Breast epithelium (tissue), 4 donors: Measurements from ENCODE around the gene KCNS3. TPM values are rescaled to one million over a fixed set of nuclear protein-coding genes. Genes with fewer than 3 reads are reported as not detected.

Experiments
- DNase-seq, 2 donors: peaks; one replicate each; pipeline ENCODE4 v3.0.0-alpha.2; 2019; ENCODE audit warnings: low spot score in 2 of 2
- H3K27ac ChIP-seq, 2 donors: fragments of 200-600 bp; sonication (generic) in 1 of 2; one replicate each; pipeline ENCODE4 v1.5.1; 2016 to 2019; ENCODE audit warnings: mild to moderate bottlenecking in 1 of 2
- H3K27me3 ChIP-seq, 2 donors: fragments of 200-600 bp; sonication (generic) in 1 of 2; one replicate each; pipeline versions ENCODE4 v1.5.1 to v1.6.0; 2017 to 2019; ENCODE audit warnings: control low read depth in 1 of 2, mild to moderate bottlenecking in 1 of 2
- H3K36me3 ChIP-seq: fragments of 200-600 bp; one replicate; pipeline ENCODE4 v1.5.1; 2019
- H3K4me1 ChIP-seq, 2 donors: fragments of 200-600 bp; sonication (generic); one replicate each; pipeline ENCODE4 v1.5.1; 2016 to 2019; ENCODE audit warnings: control low read depth in 1 of 2
- H3K4me3 ChIP-seq, 3 donors: fragments of 200-600 bp; sonication (generic); 1 replicate in 2 of 3; 2 replicates in 1 of 3; pipeline ENCODE4 v1.5.1; 2016 to 2019; ENCODE audit warnings: mild to moderate bottlenecking in 3 of 3, moderate library complexity in 2 of 3
- H3K9me3 ChIP-seq, 2 donors: fragments of 200-600 bp; sonication (generic) in 1 of 2; one replicate each; pipeline ENCODE4 v1.5.1; 2016 to 2019; ENCODE audit warnings: control low read depth in 1 of 2
- POLR2A ChIP-seq: fragments of 450-650 bp; IDR thresholded peaks from one replicate; pipeline ENCODE4 v1.6.1; 2016; ENCODE audit warnings: antibody characterized with exemption, mild to moderate bottlenecking, moderate library complexity
- POLR2AphosphoS5 ChIP-seq, 3 donors: sonication (generic); formaldehyde crosslinking; IDR thresholded peaks; one replicate each; pipeline ENCODE4 v1.6.1; 2017; ENCODE audit warnings: antibody characterized with exemption in 3 of 3
- intact Hi-C: fragments of 100-400 bp; cut with DNase I; formaldehyde crosslinking; loops from one replicate; pipeline ENCODE4 v1.15.1; 2023; ENCODE audit warnings: low total_unique reads
- total RNA-seq, 3 donors: library from RNA; depleted of rRNA; stranded (reverse); fragments of >200 nt; gene quantifications; one replicate each; pipeline ENCODE4 v1.1.0, GENCODE V29; 2016
- TF ChIP-seq, protein P1 (sequence below), 3 donors: fragments of 450-650 bp; IDR thresholded peaks; one replicate each; pipeline ENCODE4 v1.5.1; 2016 to 2017; ENCODE audit warnings: antibody characterized with exemption in 3 of 3, mild to moderate bottlenecking in 3 of 3, moderate library complexity in 3 of 3

KCNS3 gene
- total RNA-seq, 3 donors from 2014 or later = 16.0 to 76.4 (median 61.6) TPM

DNA sequence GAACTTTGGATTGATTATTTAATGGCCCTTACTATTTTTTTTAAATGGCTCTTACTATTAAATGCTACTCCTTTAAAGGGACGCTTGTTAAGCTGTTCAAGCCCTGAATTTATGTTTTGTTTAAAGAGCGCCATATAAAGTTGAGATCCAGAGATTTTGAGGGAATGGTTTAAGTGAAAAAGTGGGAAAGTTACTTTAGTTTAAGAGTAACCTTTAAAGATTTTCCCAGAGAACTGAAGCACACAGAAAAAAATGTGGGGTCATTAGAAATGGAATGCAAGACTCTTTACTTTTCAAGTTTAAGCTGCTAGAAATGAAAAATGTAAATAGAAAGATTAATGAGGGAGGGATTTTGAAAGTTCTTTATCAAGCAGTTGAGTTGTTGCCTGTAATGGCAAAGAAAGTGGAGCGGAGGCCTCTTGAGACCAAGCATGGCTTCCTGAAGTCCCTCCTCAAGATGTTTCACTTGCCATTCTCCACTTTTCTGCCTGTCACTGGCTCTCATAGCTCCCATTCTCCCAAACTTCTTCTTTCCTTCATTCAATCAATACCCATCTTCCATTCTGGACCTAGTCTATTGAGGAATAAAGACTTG is 93.2 kb downstream of the KCNS3 start:
- Histone ChIP-seq H3K27ac (no peak overlapping the region), H3K9me3 (no peaks in the 10 kb centered on the region), H3K27me3 (no peaks in the 10 kb centered on the region), H3K4me1 (no peaks in the 10 kb centered on the region), H3K36me3 (no peaks in the 10 kb centered on the region), H3K4me3 (no peak overlapping the region)
- DNase-seq = no peak
- TF ChIP-seq, protein P1, sequence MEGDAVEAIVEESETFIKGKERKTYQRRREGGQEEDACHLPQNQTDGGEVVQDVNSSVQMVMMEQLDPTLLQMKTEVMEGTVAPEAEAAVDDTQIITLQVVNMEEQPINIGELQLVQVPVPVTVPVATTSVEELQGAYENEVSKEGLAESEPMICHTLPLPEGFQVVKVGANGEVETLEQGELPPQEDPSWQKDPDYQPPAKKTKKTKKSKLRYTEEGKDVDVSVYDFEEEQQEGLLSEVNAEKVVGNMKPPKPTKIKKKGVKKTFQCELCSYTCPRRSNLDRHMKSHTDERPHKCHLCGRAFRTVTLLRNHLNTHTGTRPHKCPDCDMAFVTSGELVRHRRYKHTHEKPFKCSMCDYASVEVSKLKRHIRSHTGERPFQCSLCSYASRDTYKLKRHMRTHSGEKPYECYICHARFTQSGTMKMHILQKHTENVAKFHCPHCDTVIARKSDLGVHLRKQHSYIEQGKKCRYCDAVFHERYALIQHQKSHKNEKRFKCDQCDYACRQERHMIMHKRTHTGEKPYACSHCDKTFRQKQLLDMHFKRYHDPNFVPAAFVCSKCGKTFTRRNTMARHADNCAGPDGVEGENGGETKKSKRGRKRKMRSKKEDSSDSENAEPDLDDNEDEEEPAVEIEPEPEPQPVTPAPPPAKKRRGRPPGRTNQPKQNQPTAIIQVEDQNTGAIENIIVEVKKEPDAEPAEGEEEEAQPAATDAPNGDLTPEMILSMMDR (IDR thresholded peaks at IDR 0.05) = no peak
- TF ChIP-seq POLR2A = no peak
- intact Hi-C loops = no loop called here

DNA sequence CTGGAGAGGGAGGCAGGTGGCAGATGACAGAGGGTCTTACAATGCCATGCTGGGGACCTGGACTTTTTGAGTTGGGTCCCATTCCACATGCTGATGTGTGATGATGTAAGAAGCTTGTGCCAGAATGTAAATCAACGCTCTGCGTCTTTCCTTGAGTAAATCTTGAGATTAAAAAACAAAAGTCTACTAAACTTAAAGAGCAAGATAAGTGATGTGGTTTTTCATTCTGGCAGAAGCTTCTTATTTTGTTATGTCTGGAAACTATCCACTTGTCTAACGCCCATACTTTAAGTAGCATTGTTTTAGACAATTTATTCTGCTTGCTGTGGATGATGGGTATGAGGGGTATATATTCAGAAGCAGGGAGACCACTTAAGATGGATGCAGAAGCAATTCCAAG is 94.5 kb downstream of the KCNS3 start:
- no peak for DNase-seq
- intact Hi-C loops = no loop called here
- H3K9me3 ChIP-seq = no peaks in the 10 kb centered on the region
- no peaks in the 10 kb centered on the region for H3K27me3 ChIP-seq
- no peak for TF ChIP-seq POLR2A
- TF ChIP-seq POLR2AphosphoS5 (IDR thresholded peaks at IDR 0.05) = no peak
- TF ChIP-seq, protein P1 (IDR thresholded peaks at IDR 0.05) = no peak
- no peaks in the 10 kb centered on the region for H3K4me1 ChIP-seq
- H3K27ac ChIP-seq = no peak overlapping the region
- H3K4me3 ChIP-seq = no peak overlapping the region
- H3K36me3 ChIP-seq = no peaks in the 10 kb centered on the region

DNA sequence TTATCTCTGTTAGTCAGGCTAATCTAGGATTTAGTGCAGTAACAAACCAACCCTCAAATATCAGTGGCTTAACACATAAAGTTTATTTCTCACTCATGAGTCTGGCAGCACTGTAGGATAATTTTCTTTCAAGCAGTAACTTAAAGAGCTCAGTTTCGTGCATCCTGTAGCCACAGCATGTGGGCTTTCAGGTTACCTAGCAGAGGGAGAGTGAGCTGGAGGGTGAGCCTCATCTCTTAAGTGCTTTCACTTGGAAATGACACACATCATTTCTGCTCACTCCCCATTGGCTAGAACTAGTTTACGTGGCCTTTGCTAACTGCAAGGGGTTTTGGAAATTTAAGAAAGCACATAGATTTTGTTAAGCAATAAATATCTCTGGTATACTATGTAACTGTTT is 96.9 kb downstream of the KCNS3 start:
- Histone ChIP-seq H3K27ac (no peak overlapping the region), H3K4me1 (no peaks in the 10 kb centered on the region), H3K9me3 (no peaks in the 10 kb centered on the region), H3K27me3 (no peaks in the 10 kb centered on the region), H3K36me3 (no peaks in the 10 kb centered on the region), H3K4me3 (no peak overlapping the region)
- TF ChIP-seq POLR2A = no peak
- DNase-seq = no peak
- intact Hi-C loops = no loop called here

DNA sequence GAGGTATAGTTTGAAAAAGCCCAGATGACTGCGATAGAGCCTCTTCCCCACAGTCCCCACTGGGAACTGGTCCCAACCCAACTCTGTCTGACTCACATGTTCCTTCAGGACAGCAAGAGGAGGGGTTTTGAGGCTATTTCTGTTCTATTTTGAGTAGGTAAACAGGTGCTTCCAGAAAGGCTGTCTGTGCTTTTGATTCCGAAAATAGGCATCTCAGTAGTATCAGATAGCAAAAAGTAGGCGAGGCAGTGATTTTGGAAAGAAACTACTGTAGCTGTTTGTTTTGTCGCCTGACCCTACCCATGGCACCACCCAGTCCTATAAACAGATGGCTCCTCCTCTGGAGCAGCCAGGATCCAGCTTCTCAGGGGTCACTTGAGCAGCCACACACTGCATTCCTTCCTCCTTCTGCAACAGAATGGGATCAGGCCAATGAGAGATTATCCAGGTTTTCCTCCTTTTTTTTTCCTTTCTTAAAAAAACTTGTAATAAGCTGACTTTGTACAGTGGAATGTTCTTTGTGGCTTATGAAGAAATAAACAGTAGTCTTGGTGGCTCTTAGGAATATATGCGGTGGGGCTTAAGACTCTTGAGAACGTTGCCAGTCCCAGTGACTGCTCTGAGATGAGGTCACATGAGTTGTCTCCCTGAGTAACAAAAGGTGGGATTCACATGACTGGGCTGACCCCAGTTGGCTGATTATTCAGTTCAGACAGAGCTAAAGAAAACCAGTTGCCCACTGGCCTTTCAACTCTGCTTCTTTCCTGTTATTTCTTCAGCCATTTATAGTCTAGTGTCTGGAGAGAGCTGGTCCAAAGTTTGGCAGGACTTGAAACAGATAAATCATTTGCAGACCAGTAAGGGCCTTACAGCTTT is 98.6 kb downstream of the KCNS3 start:
- no peak overlapping the region for H3K4me3 ChIP-seq
- H3K4me1 ChIP-seq = no peaks in the 10 kb centered on the region
- no peaks in the 10 kb centered on the region for H3K9me3 ChIP-seq
- H3K36me3 ChIP-seq = no peaks in the 10 kb centered on the region
- TF ChIP-seq POLR2A (no peak), POLR2AphosphoS5 (IDR thresholded peaks at IDR 0.05) (peak in 1 of 3 donors; percentile 7)
- intact Hi-C loops = no loop called here
- H3K27me3 ChIP-seq = no peaks in the 10 kb centered on the region
- DNase-seq = peak in 1 of 2 donors; percentile 29
- H3K27ac ChIP-seq = peak overlapping the region; percentile 59 to 74

DNA sequence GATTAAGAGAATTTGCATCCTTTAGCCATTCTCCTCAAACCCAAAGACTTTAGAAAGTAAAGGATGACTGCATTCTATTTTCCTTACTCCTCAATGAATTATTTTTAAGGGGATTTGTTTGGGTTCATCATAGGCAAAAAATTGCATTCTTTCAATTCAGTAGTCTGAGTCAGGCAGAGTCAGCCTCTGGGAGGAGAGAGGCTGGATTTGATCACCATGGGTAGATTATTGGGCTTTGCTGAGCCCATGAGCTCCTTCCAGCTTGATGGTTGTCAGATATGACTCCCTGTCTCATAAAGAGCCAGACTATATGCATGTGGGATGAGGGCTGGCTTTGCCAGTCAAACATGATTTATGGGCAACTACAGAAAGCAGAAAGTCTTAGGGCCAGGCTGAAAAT is 101.2 kb downstream of the KCNS3 start:
- Histone ChIP-seq H3K9me3 (no peaks in the 10 kb centered on the region), H3K36me3 (no peaks in the 10 kb centered on the region), H3K4me1 (no peaks in the 10 kb centered on the region), H3K27me3 (no peaks in the 10 kb centered on the region), H3K27ac (no peak overlapping the region), H3K4me3 (no peak overlapping the region)
- DNase-seq = no peak
- TF ChIP-seq, protein P1 (IDR thresholded peaks at IDR 0.05) = no peak
- no peak for TF ChIP-seq POLR2AphosphoS5 (IDR thresholded peaks at IDR 0.05)
- TF ChIP-seq POLR2A = no peak
- intact Hi-C loops = no loop called here

DNA sequence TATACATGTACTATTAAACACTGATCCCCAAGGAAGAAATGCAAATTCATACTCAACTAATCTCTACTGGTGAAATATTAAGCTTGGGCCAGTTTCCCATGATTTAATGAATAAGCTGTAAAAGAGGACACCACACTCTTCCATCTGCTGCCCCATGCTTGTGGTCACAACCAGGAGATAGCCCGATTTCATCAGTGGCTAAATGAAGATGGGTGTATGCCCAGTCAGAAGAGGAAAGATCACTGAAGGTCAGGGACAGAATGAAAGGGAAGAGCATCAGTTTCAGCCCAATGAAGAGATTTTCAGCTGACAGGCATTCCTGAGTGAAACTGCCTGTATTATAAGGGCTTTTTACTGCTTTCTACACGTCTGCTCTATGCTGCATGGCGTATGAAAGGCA is 103.5 kb downstream of the KCNS3 start:
- DNase-seq = no peak
- intact Hi-C loops = no loop called here

More for the DNA sequence above, 103.5 kb downstream of the KCNS3 start:
- H3K4me1 ChIP-seq = no peaks in the 10 kb centered on the region
- TF ChIP-seq, protein P1 (IDR thresholded peaks at IDR 0.05) = no peak
- no peak for TF ChIP-seq POLR2AphosphoS5 (IDR thresholded peaks at IDR 0.05)
- TF ChIP-seq POLR2A = no peak
- no peak overlapping the region for H3K27ac ChIP-seq
- H3K36me3 ChIP-seq = no peaks in the 10 kb centered on the region
- no peak overlapping the region for H3K4me3 ChIP-seq
- no peaks in the 10 kb centered on the region for H3K27me3 ChIP-seq
- no peaks in the 10 kb centered on the region for H3K9me3 ChIP-seq
